ENCODE measurements around the gene KDM5D. TPM values are rescaled to one million over a fixed set of nuclear protein-coding genes. Genes with fewer than 3 reads are reported as not detected.

KDM5D gene
- 30.3 TPM in 1 of 2 replicates, not detected in the other for total RNA-seq (ENCODE audit: low replicate concordance)

GRCh38 chrY:19744381-19745378 is at the start of gene KDM5D:
KDM5D (minus strand) TSS chrY:19744726; CDS start chrY:19744534, 192 bp downstream.
- no peak within 1 kb of the TSS for H3K4me3 ChIP-seq (ENCODE audit: low read depth, low read length)
- TF ChIP-seq CTCF (IDR thresholded peaks at IDR 0.05; ENCODE audit: insufficient read depth, low read length), result no peak
- DNase-seq (ENCODE audit: low read depth), result no peak

- no peak for TF ChIP-seq CTCF (IDR thresholded peaks at IDR 0.05; ENCODE audit: insufficient read depth, low read length)
- DNase-seq (ENCODE audit: low read depth), result no peak
- H3K4me3 ChIP-seq (ENCODE audit: low read depth, low read length), result no peak overlapping the region
Observed at GRCh38 chrY:19768375-19768774, 23.8 kb upstream of the KDM5D start.

- DNase-seq (ENCODE audit: low read depth), result no peak
- TF ChIP-seq CTCF (IDR thresholded peaks at IDR 0.05; ENCODE audit: insufficient read depth, low read length), result no peak
- H3K4me3 ChIP-seq (ENCODE audit: low read depth, low read length), result no peak overlapping the region
Observed at GRCh38 chrY:19743331-19743730, 1.2 kb downstream of the KDM5D start.

GRCh38 chrY:19742153-19742552 is 2.4 kb downstream of the KDM5D start:
- no peak for DNase-seq (ENCODE audit: low read depth)

GRCh38 chrY:19734425-19734824 is 10.1 kb downstream of the KDM5D start:
- no peak for TF ChIP-seq CTCF (IDR thresholded peaks at IDR 0.05; ENCODE audit: insufficient read depth, low read length)
- DNase-seq (ENCODE audit: low read depth), result no peak
- no peak overlapping the region for H3K4me3 ChIP-seq (ENCODE audit: low read depth, low read length)

More at GRCh38 chrY:19742153-19742552, 2.4 kb downstream of the KDM5D start:
- no peak for TF ChIP-seq CTCF (IDR thresholded peaks at IDR 0.05; ENCODE audit: insufficient read depth, low read length)
- H3K4me3 ChIP-seq (ENCODE audit: low read depth, low read length), result no peak overlapping the region

- no peak for TF ChIP-seq CTCF (IDR thresholded peaks at IDR 0.05; ENCODE audit: insufficient read depth, low read length)
- no peak for DNase-seq (ENCODE audit: low read depth)
- H3K4me3 ChIP-seq (ENCODE audit: low read depth, low read length), result no peak overlapping the region
Observed at GRCh38 chrY:19717950-19718349, 26.6 kb downstream of the KDM5D start.

All from fibroblast of the aortic adventitia (primary cell).